Activated CD8-positive, alpha-beta T cell treated with anti-CD3 and anti-CD28 coated beads for 36 hours (primary cell): ENCODE data around the gene BAX. TPM values are rescaled to one million over a fixed set of nuclear protein-coding genes. Genes with fewer than 3 reads are reported as not detected.
"Not testable (repeated sequence)": the region's sequence is repeated elsewhere in the genome, so short reads cannot be mapped to it uniquely, and the experiment has no call there.

Experiments used
- ATAC-seq: fragments of 200-7000 bp; cut with Tn5 transposase; one replicate; pipeline ENCODE4 v1.10.0; 2021; ENCODE audit warnings: mild to moderate bottlenecking, moderate library complexity
- CTCF ChIA-PET: fragments of 350-600 bp; sonication (Branson Sonifier 250); formaldehyde crosslinking; loops from one replicate; lab custom pipeline; 2021; ENCODE audit warnings: antibody characterized with exemption; lab: Charles Lee
- POLR2A ChIA-PET: fragments of 350-600 bp; sonication (Branson Sonifier 250); formaldehyde crosslinking; loops from one replicate; lab custom pipeline; 2021; ENCODE audit warnings: antibody characterized with exemption; lab: Charles Lee
- DNase-seq: peaks from one replicate; pipeline ENCODE4 v3.0.0-alpha.2; 2020
- H3K27ac Mint-ChIP-seq: one replicate; pipeline ENCODE4 v1.8.0; 2021; ENCODE audit warnings: mild to moderate bottlenecking, mixed read lengths
- H3K27me3 Mint-ChIP-seq: one replicate; pipeline ENCODE4 v1.8.0; 2021; ENCODE audit warnings: mixed read lengths
- H3K36me3 Mint-ChIP-seq: one replicate; pipeline ENCODE4 v1.8.0; 2021; ENCODE audit warnings: low read depth, mixed read lengths
- H3K4me1 Mint-ChIP-seq: one replicate; pipeline ENCODE4 v1.8.0; 2021; ENCODE audit warnings: low read depth, mixed read lengths
- H3K4me3 Mint-ChIP-seq: one replicate; pipeline ENCODE4 v1.8.0; 2021; ENCODE audit warnings: mild to moderate bottlenecking, moderate library complexity, mixed read lengths
- H3K9me3 Mint-ChIP-seq: one replicate; pipeline ENCODE4 v1.8.0; 2021; ENCODE audit warnings: mixed read lengths
- CTCF ChIP-seq: fragments of 200-600 bp; IDR thresholded peaks from one replicate; pipeline ENCODE4 v1.8.0; 2022; ENCODE audit warnings: antibody characterized with exemption, mild to moderate bottlenecking
- intact Hi-C: fragments of 100-400 bp; cut with micrococcal nuclease; formaldehyde crosslinking; loops from one replicate; pipeline ENCODE4 v1.10.0; 2022
- total RNA-seq, 2 experiments: library from RNA; stranded (reverse); gene quantifications; one replicate each; pipeline ENCODE4 v1.2.3, GENCODE V29; 2021

Gene BAX
- total RNA-seq, 2 experiments from 2014 or later, result 182 to 189 TPM

- Mint-ChIP-seq H3K36me3 (peaks cover 17% of the 10 kb centered on the region), H3K27me3 (no peaks in the 10 kb centered on the region), H3K4me1 (peaks cover 5% of the 10 kb centered on the region), H3K9me3 (no peaks in the 10 kb centered on the region), H3K4me3 (no peak overlapping the region), H3K27ac (no peak overlapping the region)
- intact Hi-C loops, result no loop called here
- POLR2A ChIA-PET, result no interaction called here
- ATAC-seq (no peak), DNase-seq (no peak)
- CTCF ChIA-PET, result no interaction called here
- no peak for TF ChIP-seq CTCF
Observed at GRCh38 chr19:48922548-48923490, 31.9 kb upstream of the BAX start.

GRCh38 chr19:48925240-48925843 is 29.3 kb upstream of the BAX start:
- Mint-ChIP-seq H3K27ac (no peak overlapping the region), H3K27me3 (no peaks in the 10 kb centered on the region), H3K9me3 (no peaks in the 10 kb centered on the region), H3K36me3 (peaks cover 10% of the 10 kb centered on the region), H3K4me1 (peaks cover 5% of the 10 kb centered on the region), H3K4me3 (no peak overlapping the region)
- ATAC-seq (peak; percentile 51), DNase-seq (peak; percentile 39)
- ChIA-PET POLR2A (interaction anchor here (1.2 to 1.6 kb wide), 2 partner anchors 11 to 45 kb away, joined by 3 to 4 read pairs; no protein-coding TSS in a partner anchor), CTCF (interaction anchor here (1.2 to 2.4 kb wide), 2 partner anchors 49 to 83 kb away, joined by 3 to 6 read pairs; no protein-coding TSS in a partner anchor)
- intact Hi-C loops, result no loop called here
- TF ChIP-seq CTCF, result no peak

GRCh38 chr19:48925890-48926289 is 28.8 kb upstream of the BAX start:
- H3K4me3 Mint-ChIP-seq, intact Hi-C loops, H3K9me3 Mint-ChIP-seq, H3K27me3 Mint-ChIP-seq, DNase-seq, H3K27ac Mint-ChIP-seq, ATAC-seq, H3K4me1 Mint-ChIP-seq: not testable (repeated sequence)
- CTCF ChIA-PET, result interaction anchor here (2.4 kb wide), 1 partner anchor 84 kb away, joined by 6 read pairs; no protein-coding TSS in a partner anchor
- POLR2A ChIA-PET, result interaction anchor here (0.6 kb wide), 1 partner anchor 658 kb away, joined by 4 read pairs; no protein-coding TSS in a partner anchor
- H3K36me3 Mint-ChIP-seq, result peaks cover 10% of the 10 kb centered on the region

GRCh38 chr19:48926909-48927308 is 27.8 kb upstream of the BAX start:
- Mint-ChIP-seq H3K4me1 (peaks cover 5% of the 10 kb centered on the region), H3K36me3 (peaks cover 5% of the 10 kb centered on the region), H3K27me3 (no peaks in the 10 kb centered on the region), H3K4me3 (no peak overlapping the region), H3K9me3 (no peaks in the 10 kb centered on the region), H3K27ac (peak overlapping the region; percentile 11)
- ATAC-seq, result peak; percentile 74
- intact Hi-C loops, result no loop called here
- ChIA-PET CTCF (interaction anchor here (2.4 kb wide), 1 partner anchor 85 kb away, joined by 6 read pairs; no protein-coding TSS in a partner anchor), POLR2A (interaction anchor here (0.6 kb wide), 1 partner anchor 8 kb away, joined by 3 read pairs; no protein-coding TSS in a partner anchor)
- DNase-seq, result peak; percentile 35
- TF ChIP-seq CTCF, result no peak

- H3K27me3 Mint-ChIP-seq, ATAC-seq, H3K4me1 Mint-ChIP-seq, DNase-seq, POLR2A ChIA-PET, CTCF ChIA-PET, H3K4me3 Mint-ChIP-seq, H3K27ac Mint-ChIP-seq, H3K36me3 Mint-ChIP-seq, H3K9me3 Mint-ChIP-seq, intact Hi-C loops: not testable (repeated sequence)
Observed at GRCh38 chr19:48927692-48928091, 27.0 kb upstream of the BAX start.
